ENCODE data around the gene AP3M1. TPM values are rescaled to one million over a fixed set of nuclear protein-coding genes. Genes with fewer than 3 reads are reported as not detected.
"Not testable (repeated sequence)": the region's sequence is repeated elsewhere in the genome, so short reads cannot be mapped to it uniquely, and the experiment has no call there.

The AP3M1 gene
- total RNA-seq, 6 experiments from 2014 or later, result 41.4 to 51.5 (median 47.0) TPM

DNA sequence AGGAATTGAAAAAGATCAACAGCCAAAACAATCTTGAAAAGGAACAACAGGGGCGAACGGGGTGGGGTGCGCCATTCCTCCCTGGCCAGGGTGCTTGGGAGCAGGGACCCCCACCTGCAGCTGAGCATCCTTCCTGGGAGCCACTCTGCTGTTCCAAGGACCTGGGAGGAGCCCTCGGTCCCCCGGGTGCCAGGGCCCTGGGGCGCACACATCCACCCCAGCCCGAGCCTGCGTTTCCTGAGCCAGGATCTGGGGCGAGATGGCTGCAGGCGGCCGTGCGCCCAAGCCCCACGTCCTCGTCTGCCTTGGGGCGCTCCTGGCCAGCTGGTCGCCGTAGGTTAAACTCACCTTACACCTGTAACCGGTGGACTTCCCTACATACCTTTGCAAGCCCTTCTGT, 10.6 kb downstream of the AP3M1 start:
- TF ChIP-seq, protein P1, sequence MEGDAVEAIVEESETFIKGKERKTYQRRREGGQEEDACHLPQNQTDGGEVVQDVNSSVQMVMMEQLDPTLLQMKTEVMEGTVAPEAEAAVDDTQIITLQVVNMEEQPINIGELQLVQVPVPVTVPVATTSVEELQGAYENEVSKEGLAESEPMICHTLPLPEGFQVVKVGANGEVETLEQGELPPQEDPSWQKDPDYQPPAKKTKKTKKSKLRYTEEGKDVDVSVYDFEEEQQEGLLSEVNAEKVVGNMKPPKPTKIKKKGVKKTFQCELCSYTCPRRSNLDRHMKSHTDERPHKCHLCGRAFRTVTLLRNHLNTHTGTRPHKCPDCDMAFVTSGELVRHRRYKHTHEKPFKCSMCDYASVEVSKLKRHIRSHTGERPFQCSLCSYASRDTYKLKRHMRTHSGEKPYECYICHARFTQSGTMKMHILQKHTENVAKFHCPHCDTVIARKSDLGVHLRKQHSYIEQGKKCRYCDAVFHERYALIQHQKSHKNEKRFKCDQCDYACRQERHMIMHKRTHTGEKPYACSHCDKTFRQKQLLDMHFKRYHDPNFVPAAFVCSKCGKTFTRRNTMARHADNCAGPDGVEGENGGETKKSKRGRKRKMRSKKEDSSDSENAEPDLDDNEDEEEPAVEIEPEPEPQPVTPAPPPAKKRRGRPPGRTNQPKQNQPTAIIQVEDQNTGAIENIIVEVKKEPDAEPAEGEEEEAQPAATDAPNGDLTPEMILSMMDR (IDR thresholded peaks at IDR 0.05), result no peak
- Mint-ChIP-seq H3K36me3 (ENCODE audit: low read depth) (peaks cover 12% of the 10 kb centered on the region; the same call in 1 of the 2 replicates), H3K27me3 (ENCODE audit: insufficient read depth) (no peaks in the 10 kb centered on the region), H3K9me3 (no peaks in the 10 kb centered on the region), H3K27ac (no peak overlapping the region), H3K4me3 (no peak overlapping the region), H3K4me1 (ENCODE audit: low read depth) (peaks cover 3% of the 10 kb centered on the region)
- DNase-seq, result no peak

- DNase-seq; H3K4me1 Mint-ChIP-seq (ENCODE audit: low read depth); H3K4me3 Mint-ChIP-seq; H3K27ac Mint-ChIP-seq; H3K9me3 Mint-ChIP-seq; H3K27me3 Mint-ChIP-seq (ENCODE audit: insufficient read depth): not testable (repeated sequence)
- peaks cover 21% of the 10 kb centered on the region for H3K36me3 Mint-ChIP-seq (ENCODE audit: low read depth)
Observed at GRCh38 chr10:74138596-74138995, 12.0 kb downstream of the AP3M1 start.

- H3K9me3 Mint-ChIP-seq, result no peaks in the 10 kb centered on the region
- H3K4me1 Mint-ChIP-seq (ENCODE audit: low read depth), result no peaks in the 10 kb centered on the region
- H3K27ac Mint-ChIP-seq, result no peak overlapping the region
- no peak for DNase-seq
- no peak overlapping the region for H3K4me3 Mint-ChIP-seq
- TF ChIP-seq, protein P1 (IDR thresholded peaks at IDR 0.05), result no peak
- no peaks in the 10 kb centered on the region for H3K27me3 Mint-ChIP-seq (ENCODE audit: insufficient read depth)
- peaks cover 21% of the 10 kb centered on the region for H3K36me3 Mint-ChIP-seq (ENCODE audit: low read depth)
Observed at GRCh38 chr10:74137992-74138391, 12.6 kb downstream of the AP3M1 start.

DNA sequence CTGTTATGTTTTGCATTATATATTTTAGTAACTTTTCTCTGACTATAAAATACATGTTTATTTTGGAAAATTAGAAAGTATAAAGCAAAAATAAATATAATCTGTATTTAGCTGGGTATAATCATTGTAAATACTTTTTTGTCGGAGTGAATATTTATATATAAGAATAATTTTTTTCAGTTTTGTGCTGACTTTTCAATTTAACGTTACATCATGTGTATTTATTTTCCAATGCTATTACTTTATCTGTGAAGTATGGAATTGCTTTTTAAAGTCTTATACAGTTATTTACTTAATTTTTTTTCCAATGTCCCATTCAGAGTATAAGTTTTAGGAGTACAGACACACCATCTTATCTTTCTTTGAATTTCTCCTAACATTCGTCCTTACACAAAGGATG, 15.2 kb downstream of the AP3M1 start:
- DNase-seq, result no peak
- no peaks in the 10 kb centered on the region for H3K27me3 Mint-ChIP-seq (ENCODE audit: insufficient read depth)
- TF ChIP-seq, protein P1 (IDR thresholded peaks at IDR 0.05), result no peak
- no peaks in the 10 kb centered on the region for H3K4me1 Mint-ChIP-seq (ENCODE audit: low read depth)
- H3K9me3 Mint-ChIP-seq, result no peaks in the 10 kb centered on the region
- H3K36me3 Mint-ChIP-seq (ENCODE audit: low read depth), result peaks cover 21% of the 10 kb centered on the region
- no peak overlapping the region for H3K4me3 Mint-ChIP-seq
- H3K27ac Mint-ChIP-seq, result no peak overlapping the region

DNA sequence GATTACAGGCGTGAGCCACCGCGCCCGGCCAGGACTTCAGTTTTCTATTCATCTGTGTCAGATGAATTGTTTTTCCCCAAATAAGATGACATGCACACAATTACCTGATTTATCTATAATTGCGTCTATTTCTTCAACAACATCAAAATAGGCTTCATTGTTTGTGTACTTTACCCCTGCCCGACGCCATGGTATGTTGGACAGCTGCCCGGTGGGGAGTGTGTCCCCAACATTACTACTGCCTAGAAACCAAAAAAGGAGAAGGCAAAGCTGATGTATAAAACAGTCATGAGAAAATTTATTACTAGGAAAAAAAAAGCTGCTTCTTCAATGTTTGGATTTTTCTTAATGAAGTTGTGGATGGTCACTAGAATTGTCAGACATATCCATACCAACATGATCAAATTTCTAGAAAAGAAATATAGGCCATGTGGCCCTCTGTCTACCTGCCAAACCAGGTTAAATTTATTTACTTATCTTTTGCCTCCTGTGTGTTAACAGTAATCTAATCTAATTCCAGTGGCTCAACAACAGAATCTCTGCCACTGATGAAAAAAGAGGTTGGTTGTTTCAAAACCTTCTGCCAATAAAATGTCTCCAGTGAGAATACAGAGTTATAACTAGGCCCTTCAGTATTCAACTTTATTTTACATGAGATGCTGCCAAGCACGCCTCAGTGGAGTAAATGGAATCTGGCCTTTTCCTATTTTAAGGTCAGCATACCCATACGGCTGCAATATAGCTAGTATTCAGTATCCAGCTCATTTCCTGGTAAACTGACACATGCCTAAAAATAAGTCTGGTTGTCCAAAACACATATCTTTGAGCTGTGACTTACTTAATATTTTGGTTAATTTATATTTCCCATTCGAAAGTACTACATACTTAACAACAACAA, 16.5 kb downstream of the AP3M1 start:
- no peaks in the 10 kb centered on the region for H3K9me3 Mint-ChIP-seq
- H3K27me3 Mint-ChIP-seq (ENCODE audit: insufficient read depth), result no peaks in the 10 kb centered on the region
- no peak for DNase-seq
- no peak overlapping the region for H3K4me3 Mint-ChIP-seq
- H3K36me3 Mint-ChIP-seq (ENCODE audit: low read depth), result peaks cover 21% of the 10 kb centered on the region
- no peaks in the 10 kb centered on the region for H3K4me1 Mint-ChIP-seq (ENCODE audit: low read depth)
- TF ChIP-seq, protein P1 (IDR thresholded peaks at IDR 0.05), result no peak
- H3K27ac Mint-ChIP-seq, result no peak overlapping the region

- TF ChIP-seq, protein P1 (IDR thresholded peaks at IDR 0.05), result no peak
Observed at GRCh38 chr10:74123081-74123480, 27.5 kb downstream of the AP3M1 start.

More at GRCh38 chr10:74123081-74123480, 27.5 kb downstream of the AP3M1 start:
- DNase-seq, result no peak
- Mint-ChIP-seq H3K27ac (peak overlapping the region; percentile 47), H3K27me3 (ENCODE audit: insufficient read depth) (peaks cover 10% of the 10 kb centered on the region), H3K9me3 (no peaks in the 10 kb centered on the region), H3K36me3 (ENCODE audit: low read depth) (peaks cover 68% of the 10 kb centered on the region), H3K4me3 (no peak overlapping the region; the same call in 1 of the 2 replicates), H3K4me1 (ENCODE audit: low read depth) (peaks cover 32% of the 10 kb centered on the region)

Data from HFFc6 (cell line).